ENCODE measurements around the gene PCNA.

The PCNA gene

DNA sequence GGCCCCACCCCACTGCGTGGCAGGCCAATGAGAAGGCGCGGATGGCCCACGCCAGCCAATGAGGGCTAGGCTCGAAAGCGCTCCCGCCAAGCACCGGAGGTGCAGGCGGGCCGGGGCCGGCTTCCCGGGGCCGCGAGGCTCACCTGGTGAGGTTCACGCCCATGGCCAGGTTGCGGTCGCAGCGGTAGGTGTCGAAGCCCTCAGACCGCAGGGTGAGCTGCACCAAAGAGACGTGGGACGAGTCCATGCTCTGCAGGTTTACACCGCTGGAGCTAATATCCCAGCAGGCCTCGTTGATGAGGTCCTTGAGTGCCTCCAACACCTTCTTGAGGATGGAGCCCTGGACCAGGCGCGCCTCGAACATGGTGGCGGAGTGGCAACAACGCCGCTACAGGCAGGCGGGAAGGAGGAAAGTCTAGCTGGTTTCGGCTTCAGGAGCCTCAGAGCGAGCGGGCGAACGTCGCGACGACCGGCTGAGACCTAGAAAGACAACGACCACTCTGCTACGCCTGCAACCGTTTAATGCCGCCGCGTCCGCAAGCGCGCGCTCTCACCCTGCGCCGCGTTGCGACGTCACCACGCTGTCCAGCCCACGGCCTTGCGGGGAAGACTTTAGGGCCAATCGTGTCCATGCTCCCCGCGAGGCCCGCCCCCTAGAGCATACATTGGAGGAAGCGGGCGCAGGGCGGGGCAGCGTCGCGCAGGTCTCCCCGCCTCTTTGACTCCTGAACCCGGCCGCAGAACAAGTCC, at the start of gene PCNA:
Gene PCNA (minus strand): TSS at position 524 of the 750 bp plus-strand sequence. CDS start 160 bp downstream, at position 364.
- TF ChIP-seq, protein P1, sequence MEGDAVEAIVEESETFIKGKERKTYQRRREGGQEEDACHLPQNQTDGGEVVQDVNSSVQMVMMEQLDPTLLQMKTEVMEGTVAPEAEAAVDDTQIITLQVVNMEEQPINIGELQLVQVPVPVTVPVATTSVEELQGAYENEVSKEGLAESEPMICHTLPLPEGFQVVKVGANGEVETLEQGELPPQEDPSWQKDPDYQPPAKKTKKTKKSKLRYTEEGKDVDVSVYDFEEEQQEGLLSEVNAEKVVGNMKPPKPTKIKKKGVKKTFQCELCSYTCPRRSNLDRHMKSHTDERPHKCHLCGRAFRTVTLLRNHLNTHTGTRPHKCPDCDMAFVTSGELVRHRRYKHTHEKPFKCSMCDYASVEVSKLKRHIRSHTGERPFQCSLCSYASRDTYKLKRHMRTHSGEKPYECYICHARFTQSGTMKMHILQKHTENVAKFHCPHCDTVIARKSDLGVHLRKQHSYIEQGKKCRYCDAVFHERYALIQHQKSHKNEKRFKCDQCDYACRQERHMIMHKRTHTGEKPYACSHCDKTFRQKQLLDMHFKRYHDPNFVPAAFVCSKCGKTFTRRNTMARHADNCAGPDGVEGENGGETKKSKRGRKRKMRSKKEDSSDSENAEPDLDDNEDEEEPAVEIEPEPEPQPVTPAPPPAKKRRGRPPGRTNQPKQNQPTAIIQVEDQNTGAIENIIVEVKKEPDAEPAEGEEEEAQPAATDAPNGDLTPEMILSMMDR (IDR thresholded peaks at IDR 0.05; ENCODE audit: low read depth, low read length): no peak
- peak; percentile 91 for DNase-seq (ENCODE audit: extremely low read depth, low read depth)

DNA sequence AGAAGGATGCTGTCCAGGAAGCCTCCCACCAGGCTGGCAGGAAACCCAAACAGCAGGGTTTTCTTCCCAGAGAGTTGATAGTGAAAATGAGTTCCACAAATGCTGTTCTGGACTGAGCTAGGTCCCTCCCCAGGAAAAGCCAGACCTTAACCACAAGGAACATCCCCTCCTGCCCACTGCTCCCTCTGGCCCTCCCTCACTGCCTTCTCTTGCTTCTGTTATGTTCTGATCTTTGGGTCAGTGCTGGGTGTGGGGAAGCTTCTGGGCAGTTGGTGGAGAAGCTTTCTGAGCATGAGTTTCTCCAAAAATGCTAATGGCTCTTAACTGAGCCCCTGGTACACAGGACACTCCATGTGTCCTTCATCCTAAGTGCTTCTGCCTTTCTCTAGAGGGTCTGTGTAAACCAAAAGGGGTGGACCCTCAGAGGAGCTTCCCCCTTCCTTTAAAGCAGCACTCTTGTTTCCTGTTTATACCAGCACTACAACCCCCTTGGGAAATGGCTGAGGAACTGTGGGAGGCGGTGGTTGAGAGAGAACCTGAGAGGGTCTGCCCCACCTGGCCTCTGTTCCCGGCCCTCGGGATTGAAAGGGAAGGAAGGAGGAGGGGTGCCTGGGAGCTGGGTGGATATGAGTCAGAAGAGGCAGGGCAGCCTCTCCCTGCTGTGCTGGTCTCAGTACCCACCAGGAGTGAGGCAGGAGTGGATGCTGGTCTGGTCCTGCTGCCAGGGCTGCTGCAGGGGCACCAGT, 49.1 kb upstream of the PCNA start:
- TF ChIP-seq, protein P1 (IDR thresholded peaks at IDR 0.05; ENCODE audit: low read depth, low read length): no peak
- no peak for DNase-seq (ENCODE audit: extremely low read depth, low read depth)

DNA sequence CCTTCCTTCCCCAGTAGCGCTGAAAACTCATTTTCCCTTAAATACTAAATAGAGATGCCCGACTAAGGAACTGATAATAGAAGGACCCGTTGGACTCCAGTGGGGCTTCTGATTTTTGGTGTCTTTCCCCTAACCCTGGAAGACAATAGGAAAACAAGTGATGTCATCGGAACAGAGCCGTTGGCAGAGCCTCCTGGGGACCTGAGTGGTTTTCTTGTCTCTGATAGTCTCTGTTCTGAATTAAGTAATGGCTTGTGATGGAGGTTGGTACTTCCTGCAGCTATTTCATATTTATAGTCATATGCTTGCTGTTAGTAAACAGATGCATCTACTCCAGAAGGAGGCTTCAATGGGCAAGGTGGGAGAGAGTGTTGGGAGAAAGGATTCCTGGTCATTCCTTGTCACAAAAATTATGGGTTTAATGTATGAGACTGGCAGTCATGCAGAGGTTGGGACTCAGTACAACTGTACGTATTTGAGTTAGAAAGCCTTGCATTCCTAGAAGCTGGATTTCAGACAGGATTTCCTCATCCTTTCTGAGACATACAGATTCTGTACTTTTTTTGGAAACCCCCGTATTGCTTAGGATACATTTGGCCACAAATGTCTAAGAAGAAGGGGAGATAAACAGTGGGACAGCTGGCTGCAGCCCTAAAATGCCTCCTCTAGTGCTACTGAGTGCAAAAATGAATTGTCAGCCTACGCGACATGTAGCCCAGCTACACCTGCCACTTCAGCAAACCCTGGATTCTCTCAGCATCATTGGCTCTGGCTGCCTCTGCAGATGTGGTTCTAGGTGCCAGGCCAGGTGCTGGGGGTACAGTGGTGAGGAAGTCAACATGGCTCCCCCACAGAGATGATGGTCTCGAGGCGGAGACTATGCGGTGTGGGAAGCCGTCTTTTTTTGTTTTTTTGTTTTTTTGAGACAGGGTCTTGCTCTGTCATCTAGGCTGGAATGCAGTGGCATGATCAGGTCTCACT, 45.2 kb upstream of the PCNA start:
- TF ChIP-seq, protein P1 (IDR thresholded peaks at IDR 0.05; ENCODE audit: low read depth, low read length): no peak

DNA sequence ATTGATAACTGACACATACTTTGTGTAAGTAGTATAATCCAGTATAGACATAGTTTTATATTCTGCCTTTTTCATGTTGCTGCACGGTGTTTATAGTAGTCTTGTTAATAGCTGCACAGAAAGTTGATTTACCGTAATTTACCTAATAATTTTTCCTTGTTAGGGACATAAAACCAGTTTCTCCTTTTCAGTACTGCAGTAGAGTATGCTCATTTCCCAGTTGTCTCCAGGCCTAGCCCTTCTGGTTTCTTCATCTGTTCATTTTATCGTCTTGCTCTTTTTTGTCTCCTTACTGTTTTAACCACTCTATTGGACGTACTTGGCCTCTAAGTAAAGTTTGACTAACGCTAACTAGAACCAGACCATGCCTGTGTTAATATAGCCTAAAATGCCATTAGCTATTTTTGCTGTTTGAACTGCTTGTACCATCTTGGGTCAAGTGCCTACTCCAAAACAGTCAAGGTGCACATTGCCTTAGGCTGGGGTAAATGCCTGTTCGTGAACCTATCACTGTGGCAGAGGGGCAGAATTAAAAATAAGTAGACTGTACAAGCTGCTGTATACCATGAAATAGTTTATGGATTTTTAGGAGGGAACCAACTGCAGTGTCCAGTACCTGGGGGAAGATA, 41.9 kb upstream of the PCNA start:
- DNase-seq (ENCODE audit: extremely low read depth, low read depth): no peak
- TF ChIP-seq, protein P1 (IDR thresholded peaks at IDR 0.05; ENCODE audit: low read depth, low read length): no peak

More for the DNA sequence above, 45.2 kb upstream of the PCNA start:
- no peak for DNase-seq (ENCODE audit: extremely low read depth, low read depth)

DNA sequence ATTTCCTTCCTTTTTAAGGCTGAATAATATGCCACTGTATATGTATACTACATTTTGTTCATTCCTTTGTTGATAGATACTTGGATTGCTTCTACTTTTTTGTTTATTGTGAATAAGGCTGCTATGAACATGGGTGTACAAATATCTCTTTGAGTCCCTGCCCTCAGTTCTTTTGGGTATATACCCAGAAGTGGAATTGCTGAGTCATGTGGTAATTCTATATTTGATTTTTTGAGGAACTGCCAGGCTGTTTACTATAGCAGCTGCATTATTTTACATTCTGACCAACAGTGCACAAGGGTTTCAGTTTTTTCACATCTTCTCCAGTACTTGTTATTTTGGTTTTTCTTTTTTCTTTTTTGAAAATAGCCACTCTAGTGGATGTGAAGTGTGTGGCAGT, 41.1 kb upstream of the PCNA start:
- TF ChIP-seq, protein P1 (IDR thresholded peaks at IDR 0.05; ENCODE audit: low read depth, low read length): no peak
- DNase-seq (ENCODE audit: extremely low read depth, low read depth): no peak

DNA sequence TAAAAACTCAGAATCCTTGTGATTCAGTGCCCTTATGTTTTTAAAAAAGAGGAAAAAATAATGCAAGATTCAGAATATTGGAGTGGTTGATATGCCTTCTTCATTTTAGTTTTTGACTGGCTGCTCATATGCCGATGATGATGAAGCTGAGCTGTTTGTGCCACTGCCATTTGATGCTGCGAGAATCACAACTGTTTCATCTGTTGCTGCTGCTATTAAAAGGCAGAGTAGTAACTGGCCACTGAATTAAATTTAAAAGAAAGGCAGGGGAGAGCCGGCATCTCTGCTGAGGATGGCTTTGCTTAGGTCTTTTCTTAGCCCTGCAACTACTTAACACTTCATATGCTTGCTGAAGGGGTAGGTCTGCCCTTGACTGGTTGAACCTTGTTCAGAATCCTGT, 40.2 kb upstream of the PCNA start:
- DNase-seq (ENCODE audit: extremely low read depth, low read depth): no peak
- TF ChIP-seq, protein P1 (IDR thresholded peaks at IDR 0.05; ENCODE audit: low read depth, low read length): no peak
